SK-N-SH (cell line): ENCODE results near the gene ATP2C1. TPM values are rescaled to one million over a fixed set of nuclear protein-coding genes. Genes with fewer than 3 reads are reported as not detected.

Experiments used
- CTCF ChIA-PET: fragments of 300-600, 350-600 bp; formaldehyde crosslinking; extraction: SDS; loops from one replicate; lab custom pipeline; 2021; lab: Yijun Ruan, JAX
- POLR2A ChIA-PET: fragments of 350-600 bp; sonication (Branson Sonifier 250); formaldehyde crosslinking; extraction: SDS; loops from one replicate; lab custom pipeline; 2020; ENCODE audit warnings: antibody characterized with exemption, inconsistent platforms; lab: Yijun Ruan, JAX
- DNase-seq: peaks from one replicate; pipeline ENCODE4 v3.0.0; 2012
- H2AFZ ChIP-seq: fragments of 200-600 bp; sonication (generic); 2 replicates; pipeline ENCODE4 v1.8.1; 2016; ENCODE audit warnings: antibody characterized with exemption, mild to moderate bottlenecking, low read depth
- H3F3A ChIP-seq: fragments of 200-600 bp; sonication (generic); replicated peaks from 2 replicates; pipeline ENCODE3; 2016; ENCODE audit warnings: antibody characterized with exemption, mild to moderate bottlenecking; ENCODE audit not compliant: insufficient read depth
- H3K27ac ChIP-seq, 2 experiments: fragments of 200-500 bp in 1 of 2; fragments of 200-600 bp in 1 of 2; sonication (Bioruptor generic) in 1 of 2; sonication (generic), shearing (Covaris generic) in 1 of 2; 2 replicates each; pipeline versions ENCODE4 v1.5.1 to v1.6.1; 2014 to 2016; ENCODE audit warnings: low read depth in 2 of 2, inconsistent platforms in 1 of 2, low read length in 1 of 2, mild to moderate bottlenecking in 1 of 2, mixed read lengths in 1 of 2
- H3K27me3 ChIP-seq: fragments of 200-600 bp; sonication (generic), shearing (Covaris generic); 2 replicates; pipeline ENCODE4 v1.6.1; 2016; ENCODE audit warnings: mixed run types; ENCODE audit not compliant: insufficient read depth
- H3K36me3 ChIP-seq, 2 experiments: fragments of 200-500 bp in 1 of 2; fragments of 200-600 bp in 1 of 2; sonication (Bioruptor generic) in 1 of 2; sonication (generic) in 1 of 2; replicated peaks in 1 of 2; 2 replicates each; pipeline versions ENCODE3 to v1.5.1; 2014 to 2016; ENCODE audit warnings: low read length in 1 of 2, mild to moderate bottlenecking in 1 of 2; ENCODE audit not compliant: insufficient read depth in 2 of 2, control insufficient read depth in 1 of 2
- H3K4me1 ChIP-seq, 2 experiments: fragments of 200-500 bp in 1 of 2; fragments of 200-600 bp in 1 of 2; sonication (Bioruptor generic) in 1 of 2; sonication (generic), shearing (Covaris generic) in 1 of 2; 2 replicates each; pipeline versions ENCODE4 v1.5.1 to v1.6.1; 2014 to 2016; ENCODE audit warnings: low read depth in 1 of 2, low read length in 1 of 2, mixed run types in 1 of 2; ENCODE audit not compliant: insufficient read depth in 2 of 2, control insufficient read depth in 1 of 2
- H3K4me2 ChIP-seq: fragments of 200-600 bp; sonication (generic), shearing (Covaris generic); 2 replicates; pipeline ENCODE4 v1.6.1; 2017; ENCODE audit warnings: mixed run types
- H3K4me3 ChIP-seq, 2 experiments: fragments of 200-500 bp in 1 of 2; fragments of 200-600 bp in 1 of 2; sonication (Bioruptor generic) in 1 of 2; sonication (generic), shearing (Covaris generic) in 1 of 2; 2 replicates each; pipeline versions ENCODE4 v1.5.1 to v1.8.1; 2014 to 2016; ENCODE audit warnings: low read depth in 2 of 2, inconsistent platforms in 1 of 2, low read length in 1 of 2, mild to moderate bottlenecking in 1 of 2, mixed read lengths in 1 of 2, moderate library complexity in 1 of 2
- H3K79me2 ChIP-seq: fragments of 200-600 bp; sonication (generic); 2 replicates; pipeline ENCODE4 v1.8.1; 2017; ENCODE audit warnings: mild to moderate bottlenecking; ENCODE audit not compliant: insufficient read depth
- H3K9ac ChIP-seq: fragments of 200-600 bp; sonication (generic); 2 replicates; pipeline ENCODE4 v1.6.1; 2017; ENCODE audit warnings: mixed run types
- H3K9me2 ChIP-seq: fragments of 200-600 bp; sonication (generic); 2 replicates; pipeline ENCODE4 v1.6.1; 2017; ENCODE audit warnings: mixed run types
- H3K9me3 ChIP-seq: fragments of 200-600 bp; sonication (generic); 2 replicates; pipeline ENCODE4 v1.6.1; 2017; ENCODE audit warnings: mixed run types, mild to moderate bottlenecking, moderate library complexity
- H4K20me1 ChIP-seq: fragments of 200-600 bp; sonication (generic); 2 replicates; pipeline ENCODE4 v1.6.1; 2017; ENCODE audit warnings: mild to moderate bottlenecking, mixed run types; ENCODE audit not compliant: insufficient read depth
- CHD2 ChIP-seq: fragments of 150-350 bp; IDR thresholded peaks from 2 replicates; pipeline ENCODE4 v1.6.1; 2018; ENCODE audit warnings: low read length; ENCODE audit not compliant: partially characterized antibody
- ELF1 ChIP-seq: IDR thresholded peaks from 2 replicates; pipeline ENCODE4 v1.4.0; 2012
- EZH2phosphoT487 ChIP-seq: fragments of 200-600 bp; sonication (generic); IDR thresholded peaks from 2 replicates; pipeline ENCODE4 v1.6.1; 2017; ENCODE audit warnings: low read depth, mixed run types, mild to moderate bottlenecking, antibody characterized with exemption, moderate library complexity, borderline replicate concordance
- FOXJ3 ChIP-seq: sonication (generic); formaldehyde crosslinking; IDR thresholded peaks from 2 replicates; pipeline ENCODE4 v1.5.1; 2020; ENCODE audit warnings: mild to moderate bottlenecking, missing genetic modification reagents
- GABPA ChIP-seq: IDR thresholded peaks from 2 replicates; pipeline ENCODE4 v1.4.0; 2012; ENCODE audit warnings: low read depth, mild to moderate bottlenecking
- NRF1 ChIP-seq: IDR thresholded peaks from 2 replicates; pipeline ENCODE4 v1.6.1; 2012; ENCODE audit warnings: low read depth, mild to moderate bottlenecking, low read length
- RXRA ChIP-seq: IDR thresholded peaks from 2 replicates; pipeline ENCODE4 v1.4.0; 2012; ENCODE audit warnings: low read depth, mild to moderate bottlenecking, borderline replicate concordance
- SMC3 ChIP-seq: IDR thresholded peaks from 2 replicates; pipeline ENCODE4 v1.6.1; 2012; ENCODE audit warnings: low read depth, low read length, improper control_type of control experiment
- YY1 ChIP-seq: IDR thresholded peaks from 2 replicates; pipeline ENCODE4 v1.4.0; 2012; ENCODE audit warnings: low read depth, mild to moderate bottlenecking
- WGBS: methylation state at CpG from one replicate; pipeline ENCODE4 v1.1.6; 2017; ENCODE audit warnings: low lambda C conversion rate; 5-methylcytosine and 5-hydroxymethylcytosine counted together
- polyA plus RNA-seq, 3 experiments: library from polyadenylated mRNA; depleted of rRNA; stranded (reverse); fragments of >200 nt; gene quantifications; 2 replicates each; pipeline ENCODE4 v1.2.3, GENCODE V29; 2012
- TF ChIP-seq, protein P1 (sequence below): IDR thresholded peaks from 2 replicates; pipeline ENCODE4 v1.4.0; 2012; ENCODE audit warnings: low read depth, borderline replicate concordance
- TF ChIP-seq, protein P2 (sequence below): fragments of 200-600 bp; sonication (generic); IDR thresholded peaks from 2 replicates; pipeline ENCODE4 v1.6.1; 2017; ENCODE audit warnings: antibody characterized with exemption, mild to moderate bottlenecking, moderate library complexity
- TF ChIP-seq, protein P3 (sequence below): IDR thresholded peaks from 2 replicates; pipeline ENCODE4; 2012
- TF ChIP-seq, protein P4 (sequence below): fragments of 150-350 bp; IDR thresholded peaks from 2 replicates; pipeline ENCODE4 v1.6.1; 2016; ENCODE audit warnings: mild to moderate bottlenecking, low read depth, low read length
- TF ChIP-seq, protein P5 (sequence below): IDR thresholded peaks from 2 replicates; pipeline ENCODE4 v1.4.0; 2012; ENCODE audit warnings: low read depth

Gene ATP2C1
- polyA plus RNA-seq, 1 of the 3 experiments (the other 2 are of a cell fraction): 35.6 TPM

DNA sequence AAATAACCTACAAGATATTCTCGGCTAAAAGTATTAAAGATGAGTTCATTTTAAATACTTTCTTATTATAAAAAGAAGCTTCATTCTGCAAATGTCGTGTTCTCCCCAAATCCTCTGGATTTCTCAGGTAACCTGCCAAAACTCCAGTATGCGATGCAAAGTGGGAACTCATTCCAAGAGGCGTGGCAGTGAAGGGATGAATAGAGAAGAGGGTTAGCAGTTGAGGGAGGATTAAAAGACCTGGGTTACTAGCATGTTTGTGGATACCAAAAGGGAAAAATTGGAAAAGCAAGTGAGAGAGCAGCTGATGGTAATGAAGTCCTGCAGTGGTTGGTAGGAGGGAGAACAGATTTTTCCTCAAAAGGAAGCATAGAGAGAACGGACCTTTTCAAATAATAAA lies 61.6 kb downstream of the ATP2C1 start:
- Histone ChIP-seq H3K4me3 (no peak overlapping the region), H2AFZ (no peak overlapping the region), H3K4me1 (no peaks in the 10 kb centered on the region; a peak in 1 of 4 replicates), H3F3A (peaks cover 8% of the 10 kb centered on the region), H4K20me1 (no peaks in the 10 kb centered on the region), H3K4me2 (no peak overlapping the region), H3K79me2 (no peaks in the 10 kb centered on the region), H3K36me3 (peaks cover 41 to 63% of the 10 kb centered on the region in 2 experiments), H3K9me2 (no peaks in the 10 kb centered on the region), H3K27ac (no peak overlapping the region), H3K9me3 (no peaks in the 10 kb centered on the region), H3K9ac (no peak overlapping the region)
- no peak for DNase-seq
- ChIA-PET POLR2A (no interaction called here), CTCF (interaction anchor here (1.6 kb wide), 1 partner anchor 62 kb away, joined by 3 read pairs; no protein-coding TSS in a partner anchor)
- WGBS: 97% methylated on average over 5 of the region's 5 CpGs
- TF ChIP-seq, protein P1, sequence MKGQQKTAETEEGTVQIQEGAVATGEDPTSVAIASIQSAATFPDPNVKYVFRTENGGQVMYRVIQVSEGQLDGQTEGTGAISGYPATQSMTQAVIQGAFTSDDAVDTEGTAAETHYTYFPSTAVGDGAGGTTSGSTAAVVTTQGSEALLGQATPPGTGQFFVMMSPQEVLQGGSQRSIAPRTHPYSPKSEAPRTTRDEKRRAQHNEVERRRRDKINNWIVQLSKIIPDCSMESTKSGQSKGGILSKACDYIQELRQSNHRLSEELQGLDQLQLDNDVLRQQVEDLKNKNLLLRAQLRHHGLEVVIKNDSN: no peak
- TF ChIP-seq, protein P2, sequence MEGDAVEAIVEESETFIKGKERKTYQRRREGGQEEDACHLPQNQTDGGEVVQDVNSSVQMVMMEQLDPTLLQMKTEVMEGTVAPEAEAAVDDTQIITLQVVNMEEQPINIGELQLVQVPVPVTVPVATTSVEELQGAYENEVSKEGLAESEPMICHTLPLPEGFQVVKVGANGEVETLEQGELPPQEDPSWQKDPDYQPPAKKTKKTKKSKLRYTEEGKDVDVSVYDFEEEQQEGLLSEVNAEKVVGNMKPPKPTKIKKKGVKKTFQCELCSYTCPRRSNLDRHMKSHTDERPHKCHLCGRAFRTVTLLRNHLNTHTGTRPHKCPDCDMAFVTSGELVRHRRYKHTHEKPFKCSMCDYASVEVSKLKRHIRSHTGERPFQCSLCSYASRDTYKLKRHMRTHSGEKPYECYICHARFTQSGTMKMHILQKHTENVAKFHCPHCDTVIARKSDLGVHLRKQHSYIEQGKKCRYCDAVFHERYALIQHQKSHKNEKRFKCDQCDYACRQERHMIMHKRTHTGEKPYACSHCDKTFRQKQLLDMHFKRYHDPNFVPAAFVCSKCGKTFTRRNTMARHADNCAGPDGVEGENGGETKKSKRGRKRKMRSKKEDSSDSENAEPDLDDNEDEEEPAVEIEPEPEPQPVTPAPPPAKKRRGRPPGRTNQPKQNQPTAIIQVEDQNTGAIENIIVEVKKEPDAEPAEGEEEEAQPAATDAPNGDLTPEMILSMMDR: no peak
- TF ChIP-seq CHD2 (no peak), EZH2phosphoT487 (no peak), RXRA (no peak), ELF1 (no peak)
- TF ChIP-seq, protein P3, sequence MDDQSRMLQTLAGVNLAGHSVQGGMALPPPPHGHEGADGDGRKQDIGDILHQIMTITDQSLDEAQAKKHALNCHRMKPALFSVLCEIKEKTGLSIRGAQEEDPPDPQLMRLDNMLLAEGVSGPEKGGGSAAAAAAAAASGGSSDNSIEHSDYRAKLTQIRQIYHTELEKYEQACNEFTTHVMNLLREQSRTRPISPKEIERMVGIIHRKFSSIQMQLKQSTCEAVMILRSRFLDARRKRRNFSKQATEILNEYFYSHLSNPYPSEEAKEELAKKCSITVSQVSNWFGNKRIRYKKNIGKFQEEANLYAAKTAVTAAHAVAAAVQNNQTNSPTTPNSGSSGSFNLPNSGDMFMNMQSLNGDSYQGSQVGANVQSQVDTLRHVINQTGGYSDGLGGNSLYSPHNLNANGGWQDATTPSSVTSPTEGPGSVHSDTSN: no peak
- TF ChIP-seq, protein P4, sequence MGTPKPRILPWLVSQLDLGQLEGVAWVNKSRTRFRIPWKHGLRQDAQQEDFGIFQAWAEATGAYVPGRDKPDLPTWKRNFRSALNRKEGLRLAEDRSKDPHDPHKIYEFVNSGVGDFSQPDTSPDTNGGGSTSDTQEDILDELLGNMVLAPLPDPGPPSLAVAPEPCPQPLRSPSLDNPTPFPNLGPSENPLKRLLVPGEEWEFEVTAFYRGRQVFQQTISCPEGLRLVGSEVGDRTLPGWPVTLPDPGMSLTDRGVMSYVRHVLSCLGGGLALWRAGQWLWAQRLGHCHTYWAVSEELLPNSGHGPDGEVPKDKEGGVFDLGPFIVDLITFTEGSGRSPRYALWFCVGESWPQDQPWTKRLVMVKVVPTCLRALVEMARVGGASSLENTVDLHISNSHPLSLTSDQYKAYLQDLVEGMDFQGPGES: no peak
- TF ChIP-seq, protein P5, sequence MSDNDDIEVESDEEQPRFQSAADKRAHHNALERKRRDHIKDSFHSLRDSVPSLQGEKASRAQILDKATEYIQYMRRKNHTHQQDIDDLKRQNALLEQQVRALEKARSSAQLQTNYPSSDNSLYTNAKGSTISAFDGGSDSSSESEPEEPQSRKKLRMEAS: no peak
- TF ChIP-seq, all 33 proteins: peak for 0
- no peaks in the 10 kb centered on the region for H3K27me3 ChIP-seq

DNA sequence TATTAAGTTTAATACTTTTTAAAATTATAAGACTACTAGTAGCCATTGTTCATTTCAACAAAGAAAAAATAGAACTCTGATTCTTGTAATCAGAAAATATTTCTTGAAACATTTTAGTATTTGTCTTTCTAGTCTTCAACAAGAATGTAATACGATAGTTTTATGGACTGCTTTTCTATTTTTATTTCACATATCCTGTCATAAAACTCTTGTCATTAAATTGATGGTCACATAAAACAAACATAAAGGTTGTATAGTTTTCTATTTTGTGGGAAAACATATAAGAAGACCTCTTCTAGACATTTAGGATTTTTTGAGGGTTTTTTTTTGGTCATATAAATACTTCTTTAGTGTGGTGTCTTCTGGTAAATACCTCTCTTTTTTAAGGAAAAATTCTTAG lies 62.4 kb downstream of the ATP2C1 start:
- POLR2A ChIA-PET: no interaction called here
- peaks cover 46 to 69% of the 10 kb centered on the region in 2 experiments for H3K36me3 ChIP-seq
- WGBS: 96% methylated on average over 1 of the region's 1 CpG

More for the DNA sequence above, 62.4 kb downstream of the ATP2C1 start:
- no peak for DNase-seq
- H3K4me1 ChIP-seq: no peaks in the 10 kb centered on the region; a peak in 1 of 4 replicates
- H3K4me3 ChIP-seq: no peak overlapping the region
- H3K27ac ChIP-seq: no peak overlapping the region
- H3F3A ChIP-seq: peaks cover 11% of the 10 kb centered on the region
- no peak overlapping the region for H3K9ac ChIP-seq
- no peaks in the 10 kb centered on the region for H3K9me2 ChIP-seq
- no peaks in the 10 kb centered on the region for H3K27me3 ChIP-seq
- H3K4me2 ChIP-seq: no peak overlapping the region
- H4K20me1 ChIP-seq: no peaks in the 10 kb centered on the region
- H3K9me3 ChIP-seq: no peaks in the 10 kb centered on the region
- TF ChIP-seq, protein P3: no peak
- no peak for TF ChIP-seq YY1
- no peak for TF ChIP-seq SMC3
- TF ChIP-seq GABPA: no peak
- no peak for TF ChIP-seq NRF1
- no peak for TF ChIP-seq FOXJ3 (CRISPR knock-in tag)
- CTCF ChIA-PET: interaction anchor here (1.6 kb wide), 1 partner anchor 63 kb away, joined by 3 read pairs; no protein-coding TSS in a partner anchor
- H3K79me2 ChIP-seq: no peaks in the 10 kb centered on the region
- no peak overlapping the region for H2AFZ ChIP-seq
